Type B pancreatic cell (in vitro differentiated cells): ENCODE results near the gene KIF1B. TPM values are rescaled to one million over a fixed set of nuclear protein-coding genes. Genes with fewer than 3 reads are reported as not detected.
"Not testable (repeated sequence)": the region's sequence is repeated elsewhere in the genome, so short reads cannot be mapped to it uniquely, and the experiment has no call there.

Source experiments
- DNase-seq: peaks from one replicate; pipeline ENCODE4 v3.0.0; 2021; ENCODE audit warnings: mixed read lengths; ENCODE audit not compliant: unreplicated experiment; ENCODE audit errors: extremely low spot score
- H3K27ac Mint-ChIP-seq: 2 replicates; pipeline ENCODE4 v1.8.0; 2021; ENCODE audit warnings: mild to moderate bottlenecking, mixed read lengths
- H3K27me3 Mint-ChIP-seq: 2 replicates; pipeline ENCODE4 v1.8.0; 2021; ENCODE audit warnings: mixed read lengths
- H3K36me3 Mint-ChIP-seq: 2 replicates; pipeline ENCODE4 v1.8.0; 2021; ENCODE audit warnings: mixed read lengths
- H3K4me1 Mint-ChIP-seq: one replicate; pipeline ENCODE4 v1.8.0; 2021; ENCODE audit warnings: mixed read lengths; ENCODE audit not compliant: unreplicated experiment
- H3K4me3 Mint-ChIP-seq: 2 replicates; pipeline ENCODE4 v1.8.0; 2021; ENCODE audit warnings: mild to moderate bottlenecking, mixed read lengths
- H3K9me3 Mint-ChIP-seq: 2 replicates; pipeline ENCODE4 v1.8.0; 2021; ENCODE audit warnings: mixed read lengths
- total RNA-seq: library from RNA; stranded (reverse); gene quantifications from 2 replicates; pipeline ENCODE4 v1.2.1, GENCODE V29; 2021; ENCODE audit warnings: low replicate concordance
- TF ChIP-seq, protein P1 (sequence below): fragments of 200-600 bp; sonication (generic); conservative IDR thresholded peaks from 2 replicates; pipeline ENCODE4 v1.5.0; 2021; ENCODE audit warnings: antibody characterized with exemption, mild to moderate bottlenecking

The KIF1B gene
- total RNA-seq, 1 donor from 2014 or later = 64.3 TPM

DNA sequence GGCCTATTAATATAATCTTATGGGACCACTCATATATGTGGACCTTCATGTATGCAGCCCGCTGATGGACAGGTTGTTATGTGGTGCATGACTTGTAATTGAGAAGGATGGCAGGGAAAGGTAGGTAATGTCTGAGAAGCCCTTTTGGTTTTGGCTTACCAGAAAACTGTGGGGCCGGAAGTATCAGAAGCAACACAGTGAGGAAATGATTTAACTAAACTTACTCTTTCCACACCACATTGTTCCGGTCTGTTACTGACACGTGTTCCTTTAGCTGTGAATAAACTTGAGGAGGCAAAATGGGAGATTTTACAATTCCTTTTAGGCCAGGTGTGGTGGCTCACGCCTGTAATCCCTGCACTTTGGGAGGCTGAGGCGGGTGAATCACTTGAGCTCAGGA lies 32.4 kb downstream of the KIF1B start:
- Mint-ChIP-seq H3K4me3 (no peak overlapping the region), H3K27me3 (no peaks in the 10 kb centered on the region), H3K9me3 (no peaks in the 10 kb centered on the region), H3K36me3 (peaks cover 19% of the 10 kb centered on the region), H3K4me1 (no peaks in the 10 kb centered on the region), H3K27ac (no peak overlapping the region)
- TF ChIP-seq, protein P1, sequence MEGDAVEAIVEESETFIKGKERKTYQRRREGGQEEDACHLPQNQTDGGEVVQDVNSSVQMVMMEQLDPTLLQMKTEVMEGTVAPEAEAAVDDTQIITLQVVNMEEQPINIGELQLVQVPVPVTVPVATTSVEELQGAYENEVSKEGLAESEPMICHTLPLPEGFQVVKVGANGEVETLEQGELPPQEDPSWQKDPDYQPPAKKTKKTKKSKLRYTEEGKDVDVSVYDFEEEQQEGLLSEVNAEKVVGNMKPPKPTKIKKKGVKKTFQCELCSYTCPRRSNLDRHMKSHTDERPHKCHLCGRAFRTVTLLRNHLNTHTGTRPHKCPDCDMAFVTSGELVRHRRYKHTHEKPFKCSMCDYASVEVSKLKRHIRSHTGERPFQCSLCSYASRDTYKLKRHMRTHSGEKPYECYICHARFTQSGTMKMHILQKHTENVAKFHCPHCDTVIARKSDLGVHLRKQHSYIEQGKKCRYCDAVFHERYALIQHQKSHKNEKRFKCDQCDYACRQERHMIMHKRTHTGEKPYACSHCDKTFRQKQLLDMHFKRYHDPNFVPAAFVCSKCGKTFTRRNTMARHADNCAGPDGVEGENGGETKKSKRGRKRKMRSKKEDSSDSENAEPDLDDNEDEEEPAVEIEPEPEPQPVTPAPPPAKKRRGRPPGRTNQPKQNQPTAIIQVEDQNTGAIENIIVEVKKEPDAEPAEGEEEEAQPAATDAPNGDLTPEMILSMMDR = no peak
- DNase-seq = no peak

DNA sequence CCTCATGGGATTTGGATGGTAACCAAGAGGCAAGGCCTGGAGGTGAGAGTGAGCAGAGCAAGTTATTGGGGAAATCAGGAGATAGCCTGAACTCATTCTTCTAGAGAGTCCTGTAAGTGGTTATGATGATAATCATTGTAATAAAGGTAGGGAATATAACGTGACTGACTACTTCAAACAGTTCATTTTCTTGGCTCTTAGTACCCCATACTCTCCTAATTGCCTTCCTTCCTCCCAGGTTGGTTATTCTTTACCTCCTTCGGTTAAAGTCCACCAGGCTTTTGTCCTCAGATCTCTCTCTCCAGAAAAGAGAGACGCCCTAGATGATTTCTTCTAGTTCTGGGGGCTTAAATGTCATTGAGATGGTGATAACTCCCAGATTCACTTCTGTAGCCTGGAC lies 35.3 kb downstream of the KIF1B start:
- TF ChIP-seq, protein P1 = no peak
- DNase-seq = no peak
- Mint-ChIP-seq H3K4me1 (peaks cover 3% of the 10 kb centered on the region), H3K4me3 (no peak overlapping the region), H3K27me3 (no peaks in the 10 kb centered on the region), H3K36me3 (peaks cover 23% of the 10 kb centered on the region), H3K27ac (no peak overlapping the region), H3K9me3 (no peaks in the 10 kb centered on the region)

DNA sequence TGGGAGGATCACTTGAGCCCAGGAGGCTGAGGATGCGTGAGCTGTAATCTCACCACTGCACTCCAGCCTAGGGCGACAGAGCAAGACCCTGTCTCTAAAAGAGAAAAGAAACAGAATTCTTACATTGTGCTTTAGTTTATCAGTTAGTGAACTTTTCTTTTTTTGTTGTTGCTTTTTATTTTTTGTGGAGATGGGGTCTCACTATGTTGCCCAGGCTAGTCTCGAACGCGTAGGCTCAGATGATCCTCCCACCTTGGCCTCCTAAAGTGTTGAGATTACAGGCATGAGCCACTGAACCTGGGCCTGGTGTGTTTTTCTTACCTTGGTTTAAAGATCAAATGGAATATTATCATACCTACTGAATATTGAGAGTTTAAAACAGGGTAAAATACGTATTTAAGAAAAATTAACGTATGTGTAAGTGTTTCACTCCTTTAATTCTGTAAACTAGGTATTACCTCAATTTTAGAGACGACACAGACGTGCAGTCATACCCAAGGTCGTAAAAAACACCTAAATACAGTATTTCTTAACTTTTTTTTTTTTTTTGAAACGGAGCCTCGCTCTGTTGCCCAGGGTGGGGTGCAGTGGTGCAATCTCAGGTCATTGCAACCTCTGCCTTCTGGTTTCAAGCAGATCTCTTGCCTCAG lies 39.6 kb downstream of the KIF1B start:
- Mint-ChIP-seq H3K4me1 (peaks cover 8% of the 10 kb centered on the region), H3K27ac (no peak overlapping the region), H3K27me3 (no peaks in the 10 kb centered on the region), H3K36me3 (peaks cover 17% of the 10 kb centered on the region), H3K9me3 (no peaks in the 10 kb centered on the region), H3K4me3 (no peak overlapping the region)
- no peak for DNase-seq
- TF ChIP-seq, protein P1 = no peak

DNA sequence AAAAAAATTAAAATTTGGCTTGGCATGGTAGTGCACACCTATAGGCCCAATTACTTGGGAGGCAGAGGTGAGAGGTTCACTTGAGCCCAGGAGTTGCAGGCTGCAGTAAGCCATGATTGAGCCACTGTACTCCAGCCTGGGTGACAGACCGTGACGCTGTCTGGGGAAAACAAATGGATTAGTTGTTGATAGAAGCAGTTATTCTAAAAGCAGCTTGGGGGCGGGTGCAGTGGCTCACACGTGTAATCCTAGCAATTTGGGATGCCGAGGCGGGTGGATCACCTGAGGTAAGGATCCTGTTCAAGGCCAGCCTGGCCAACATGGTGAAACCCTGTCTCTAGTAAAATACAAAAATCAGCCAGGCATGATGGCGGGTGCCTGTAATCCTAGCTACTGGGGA lies 40.3 kb downstream of the KIF1B start:
- Mint-ChIP-seq H3K27me3 (no peaks in the 10 kb centered on the region), H3K27ac (no peak overlapping the region), H3K4me3 (no peak overlapping the region), H3K4me1 (peaks cover 8% of the 10 kb centered on the region), H3K36me3 (peaks cover 17% of the 10 kb centered on the region), H3K9me3 (no peaks in the 10 kb centered on the region)
- DNase-seq = no peak
- TF ChIP-seq, protein P1 = no peak

DNA sequence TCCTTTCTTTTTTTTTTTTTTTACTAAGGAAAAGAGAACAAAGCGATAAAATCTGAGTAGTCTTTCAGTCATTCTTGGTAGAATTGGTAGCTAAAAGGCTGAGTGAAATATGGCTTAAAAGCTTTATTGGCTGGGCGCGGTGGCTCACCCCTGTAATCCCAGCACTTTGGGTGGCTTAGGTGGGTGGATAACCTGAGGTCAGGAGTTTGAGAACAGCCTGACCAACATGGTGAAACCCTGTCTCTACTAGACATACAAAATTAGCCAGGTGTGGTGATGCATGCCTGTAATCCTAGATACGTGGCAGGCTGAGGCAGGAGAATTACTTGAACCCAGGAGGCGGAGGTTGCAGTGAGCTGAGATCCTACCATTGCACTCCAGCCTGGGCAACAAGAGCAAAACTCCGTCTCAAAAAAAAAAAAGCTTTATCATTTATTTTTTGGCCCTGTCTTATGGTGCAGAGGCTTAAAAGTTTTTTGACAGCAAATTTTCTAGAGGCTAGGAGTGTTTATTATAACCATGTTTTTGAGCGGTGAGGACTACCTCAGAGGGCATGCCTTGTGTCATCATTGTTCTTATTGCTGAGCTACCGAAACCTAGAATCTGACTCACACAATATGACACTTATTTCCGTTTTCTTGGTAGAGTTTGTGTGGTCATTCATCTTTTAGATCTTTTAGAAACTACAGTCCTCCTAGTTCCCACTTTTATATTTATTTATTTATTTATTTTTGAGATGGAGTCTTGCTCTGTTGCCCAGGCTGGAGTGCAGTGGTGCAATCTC lies 41.1 kb downstream of the KIF1B start:
- peaks cover 16% of the 10 kb centered on the region for H3K36me3 Mint-ChIP-seq
- H3K9me3 Mint-ChIP-seq, H3K27ac Mint-ChIP-seq, H3K27me3 Mint-ChIP-seq, DNase-seq, H3K4me3 Mint-ChIP-seq, H3K4me1 Mint-ChIP-seq: not testable (repeated sequence)

DNA sequence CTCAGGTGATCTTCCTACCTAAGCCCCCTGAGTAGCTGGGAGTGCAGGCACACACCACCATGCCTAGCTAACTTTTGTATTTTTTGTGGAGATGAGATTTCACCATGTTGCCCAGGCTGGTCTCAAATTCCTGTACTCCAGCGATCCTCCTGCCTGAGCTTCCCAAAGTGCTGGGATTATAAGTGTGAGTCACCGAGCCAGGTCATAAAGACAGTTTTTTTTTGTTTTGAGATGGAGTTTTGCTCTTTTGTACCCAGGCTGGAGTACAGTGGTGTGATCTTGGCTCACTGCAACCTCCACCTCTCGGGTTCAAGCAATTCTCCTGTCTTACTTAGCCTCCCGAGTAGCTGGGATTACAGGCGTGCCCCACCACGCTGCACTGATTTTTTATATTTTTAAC lies 42.1 kb downstream of the KIF1B start:
- no peak overlapping the region for H3K27ac Mint-ChIP-seq
- peaks cover 11% of the 10 kb centered on the region for H3K36me3 Mint-ChIP-seq
- H3K4me1 Mint-ChIP-seq = peaks cover 8% of the 10 kb centered on the region
- TF ChIP-seq, protein P1 = no peak
- H3K4me3 Mint-ChIP-seq = no peak overlapping the region
- DNase-seq = no peak
- H3K27me3 Mint-ChIP-seq = no peaks in the 10 kb centered on the region
- H3K9me3 Mint-ChIP-seq = no peaks in the 10 kb centered on the region
